HCT116 (cell line): ENCODE results near the gene DOCK1.

Source experiments
- EZH2 ChIP-seq: fragments of 200-600 bp; sonication (generic); IDR thresholded peaks from 2 replicates; pipeline ENCODE4 v1.6.1; 2017; ENCODE audit warnings: antibody characterized with exemption, mixed run types
- POLR2A ChIP-seq: IDR thresholded peaks from 2 replicates; pipeline ENCODE4 v1.7.0; 2011; ENCODE audit warnings: borderline replicate concordance; ENCODE audit not compliant: insufficient read depth, insufficient read length; ENCODE audit errors: extremely low read depth
- POLR2AphosphoS5 ChIP-seq: IDR thresholded peaks from 2 replicates; pipeline ENCODE4 v1.6.1; 2011; ENCODE audit warnings: mild to moderate bottlenecking, low read depth, low read length, moderate library complexity
- RAD21 ChIP-seq: IDR thresholded peaks from 2 replicates; pipeline ENCODE4 v1.6.1; 2012; ENCODE audit warnings: low read depth, mild to moderate bottlenecking
- SP1 ChIP-seq: IDR thresholded peaks from 2 replicates; pipeline ENCODE4 v1.6.1; 2012; ENCODE audit warnings: low read depth
- YY1 ChIP-seq: IDR thresholded peaks from 2 replicates; pipeline ENCODE4 v1.6.1; 2011; ENCODE audit warnings: low read length, low read depth, moderate library complexity, mild to moderate bottlenecking; ENCODE audit not compliant: insufficient replicate concordance; ENCODE audit errors: extremely low read depth
- ZNF274 ChIP-seq: fragments of 200-500 bp; sonication (Bioruptor generic); IDR thresholded peaks from 2 replicates; pipeline ENCODE4 v1.6.1; 2014; ENCODE audit warnings: mild to moderate bottlenecking, low read depth, low read length, inconsistent platforms
- TF ChIP-seq, protein P1 (sequence below), 3 experiments: fragments of 200-600 bp in 1 of 3; sonication (generic) in 1 of 3; IDR thresholded peaks in 2 of 3; conservative IDR thresholded peaks in 1 of 3; 2 replicates each; pipeline ENCODE4 v1.5.1; 2012 to 2017; ENCODE audit warnings: low read depth in 2 of 3, low read length in 2 of 3, antibody characterized with exemption in 1 of 3, borderline replicate concordance in 1 of 3, control low read depth in 1 of 3, mild to moderate bottlenecking in 1 of 3, mixed read lengths in 1 of 3, mixed run types in 1 of 3, moderate library complexity in 1 of 3; ENCODE audit not compliant: insufficient read depth in 1 of 3
- TF ChIP-seq, protein P2 (sequence below): IDR thresholded peaks from 2 replicates; pipeline ENCODE4 v1.6.1; 2012

DNA sequence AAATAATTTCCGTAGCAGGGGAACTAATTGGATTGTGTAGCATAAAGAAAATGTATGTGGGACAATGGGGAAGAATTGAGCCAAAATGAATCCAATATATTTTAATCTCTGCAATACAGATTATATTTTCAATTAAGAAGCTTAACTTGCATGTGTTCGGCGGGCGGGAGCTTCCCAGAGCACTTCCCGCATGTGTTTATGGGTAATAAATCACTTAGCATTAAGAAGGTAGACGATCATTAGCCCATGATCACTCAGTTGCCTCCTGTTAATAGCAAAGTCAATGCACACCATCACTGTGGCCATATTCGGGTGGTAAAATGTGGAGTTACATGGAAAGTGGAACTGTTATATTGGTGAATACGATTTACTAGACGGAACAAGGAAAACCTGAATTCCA is 414.0 kb downstream of the DOCK1 start:
- no peak for TF ChIP-seq YY1
- TF ChIP-seq, protein P1, sequence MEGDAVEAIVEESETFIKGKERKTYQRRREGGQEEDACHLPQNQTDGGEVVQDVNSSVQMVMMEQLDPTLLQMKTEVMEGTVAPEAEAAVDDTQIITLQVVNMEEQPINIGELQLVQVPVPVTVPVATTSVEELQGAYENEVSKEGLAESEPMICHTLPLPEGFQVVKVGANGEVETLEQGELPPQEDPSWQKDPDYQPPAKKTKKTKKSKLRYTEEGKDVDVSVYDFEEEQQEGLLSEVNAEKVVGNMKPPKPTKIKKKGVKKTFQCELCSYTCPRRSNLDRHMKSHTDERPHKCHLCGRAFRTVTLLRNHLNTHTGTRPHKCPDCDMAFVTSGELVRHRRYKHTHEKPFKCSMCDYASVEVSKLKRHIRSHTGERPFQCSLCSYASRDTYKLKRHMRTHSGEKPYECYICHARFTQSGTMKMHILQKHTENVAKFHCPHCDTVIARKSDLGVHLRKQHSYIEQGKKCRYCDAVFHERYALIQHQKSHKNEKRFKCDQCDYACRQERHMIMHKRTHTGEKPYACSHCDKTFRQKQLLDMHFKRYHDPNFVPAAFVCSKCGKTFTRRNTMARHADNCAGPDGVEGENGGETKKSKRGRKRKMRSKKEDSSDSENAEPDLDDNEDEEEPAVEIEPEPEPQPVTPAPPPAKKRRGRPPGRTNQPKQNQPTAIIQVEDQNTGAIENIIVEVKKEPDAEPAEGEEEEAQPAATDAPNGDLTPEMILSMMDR (IDR thresholded peaks at IDR 0.05 in 2 of 3, conservative IDR thresholded peaks at IDR 0.05 in 1 of 3; ENCODE audit: borderline replicate concordance in 1 of 3, insufficient read depth in 1 of 3, low read depth in 2 of 3, low read length in 2 of 3), result no peak
- no peak for TF ChIP-seq POLR2AphosphoS5
- TF ChIP-seq SP1, result no peak
- TF ChIP-seq EZH2, result no peak
- TF ChIP-seq, protein P2, sequence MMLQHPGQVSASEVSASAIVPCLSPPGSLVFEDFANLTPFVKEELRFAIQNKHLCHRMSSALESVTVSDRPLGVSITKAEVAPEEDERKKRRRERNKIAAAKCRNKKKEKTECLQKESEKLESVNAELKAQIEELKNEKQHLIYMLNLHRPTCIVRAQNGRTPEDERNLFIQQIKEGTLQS, result no peak
- TF ChIP-seq POLR2A, result no peak
- no peak for TF ChIP-seq ZNF274
- TF ChIP-seq RAD21, result no peak
